GM12872 (cell line): ENCODE data around the gene UBTF.

Experiments
- TF ChIP-seq, protein P1 (sequence below): IDR thresholded peaks from 3 replicates; pipeline ENCODE4 v1.5.1; 2011; ENCODE audit warnings: low read depth, mild to moderate bottlenecking, low read length, moderate library complexity; ENCODE audit not compliant: insufficient read depth

UBTF gene

DNA sequence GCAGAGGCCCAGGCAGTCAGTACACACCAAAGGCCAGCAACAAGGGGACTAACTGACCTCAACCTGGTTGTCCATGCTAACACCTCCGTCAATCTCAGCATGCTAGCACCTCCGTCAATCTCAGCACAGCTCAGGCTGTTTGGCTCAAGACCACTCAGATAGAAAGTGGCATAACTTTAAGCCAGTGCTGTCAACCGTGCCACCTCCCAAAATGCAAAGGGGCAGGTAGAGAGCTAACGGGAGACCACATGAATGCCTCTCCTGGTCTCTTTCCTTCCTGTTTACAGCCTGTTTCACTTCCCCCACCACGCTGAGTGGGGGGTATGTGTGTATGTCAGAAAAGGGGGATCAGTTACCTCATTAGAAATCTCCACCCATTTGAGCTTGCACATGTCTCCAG lies 3.3 kb downstream of the UBTF start:
- TF ChIP-seq, protein P1, sequence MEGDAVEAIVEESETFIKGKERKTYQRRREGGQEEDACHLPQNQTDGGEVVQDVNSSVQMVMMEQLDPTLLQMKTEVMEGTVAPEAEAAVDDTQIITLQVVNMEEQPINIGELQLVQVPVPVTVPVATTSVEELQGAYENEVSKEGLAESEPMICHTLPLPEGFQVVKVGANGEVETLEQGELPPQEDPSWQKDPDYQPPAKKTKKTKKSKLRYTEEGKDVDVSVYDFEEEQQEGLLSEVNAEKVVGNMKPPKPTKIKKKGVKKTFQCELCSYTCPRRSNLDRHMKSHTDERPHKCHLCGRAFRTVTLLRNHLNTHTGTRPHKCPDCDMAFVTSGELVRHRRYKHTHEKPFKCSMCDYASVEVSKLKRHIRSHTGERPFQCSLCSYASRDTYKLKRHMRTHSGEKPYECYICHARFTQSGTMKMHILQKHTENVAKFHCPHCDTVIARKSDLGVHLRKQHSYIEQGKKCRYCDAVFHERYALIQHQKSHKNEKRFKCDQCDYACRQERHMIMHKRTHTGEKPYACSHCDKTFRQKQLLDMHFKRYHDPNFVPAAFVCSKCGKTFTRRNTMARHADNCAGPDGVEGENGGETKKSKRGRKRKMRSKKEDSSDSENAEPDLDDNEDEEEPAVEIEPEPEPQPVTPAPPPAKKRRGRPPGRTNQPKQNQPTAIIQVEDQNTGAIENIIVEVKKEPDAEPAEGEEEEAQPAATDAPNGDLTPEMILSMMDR, result no peak

DNA sequence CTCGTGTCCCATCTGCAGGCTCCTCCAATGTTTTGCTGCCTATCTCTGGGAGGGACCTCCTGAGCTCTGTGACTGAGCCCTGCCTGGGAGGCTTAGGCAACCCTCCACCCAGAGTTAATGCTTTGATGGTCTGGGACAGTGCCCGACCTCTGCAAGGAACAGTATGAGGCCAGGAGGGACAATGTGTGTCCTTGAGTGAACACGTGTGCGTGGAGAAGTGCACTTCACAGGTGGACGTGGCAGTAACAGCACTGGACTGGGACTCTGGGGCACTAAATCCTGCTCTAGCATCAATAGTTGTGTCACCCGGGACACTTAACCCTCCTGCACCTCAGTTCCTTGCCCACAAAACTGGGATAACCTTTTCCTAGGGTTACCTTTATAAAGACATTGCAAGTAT lies 4.6 kb downstream of the UBTF start:
- TF ChIP-seq, protein P1, result no peak

DNA sequence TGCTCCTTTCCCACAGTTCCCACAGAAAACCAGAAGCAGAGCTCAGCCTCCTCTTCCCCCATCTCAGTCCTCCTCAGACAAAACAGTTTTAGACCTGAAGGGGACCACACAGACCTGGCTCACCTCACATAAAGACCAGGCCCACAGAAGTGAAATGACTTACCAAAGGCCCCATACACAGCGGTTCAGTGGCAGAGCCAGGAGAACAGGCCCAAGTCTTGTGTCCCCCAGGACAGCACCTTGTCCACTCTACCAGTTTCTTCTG lies 5.3 kb downstream of the UBTF start:
- TF ChIP-seq, protein P1, result no peak

DNA sequence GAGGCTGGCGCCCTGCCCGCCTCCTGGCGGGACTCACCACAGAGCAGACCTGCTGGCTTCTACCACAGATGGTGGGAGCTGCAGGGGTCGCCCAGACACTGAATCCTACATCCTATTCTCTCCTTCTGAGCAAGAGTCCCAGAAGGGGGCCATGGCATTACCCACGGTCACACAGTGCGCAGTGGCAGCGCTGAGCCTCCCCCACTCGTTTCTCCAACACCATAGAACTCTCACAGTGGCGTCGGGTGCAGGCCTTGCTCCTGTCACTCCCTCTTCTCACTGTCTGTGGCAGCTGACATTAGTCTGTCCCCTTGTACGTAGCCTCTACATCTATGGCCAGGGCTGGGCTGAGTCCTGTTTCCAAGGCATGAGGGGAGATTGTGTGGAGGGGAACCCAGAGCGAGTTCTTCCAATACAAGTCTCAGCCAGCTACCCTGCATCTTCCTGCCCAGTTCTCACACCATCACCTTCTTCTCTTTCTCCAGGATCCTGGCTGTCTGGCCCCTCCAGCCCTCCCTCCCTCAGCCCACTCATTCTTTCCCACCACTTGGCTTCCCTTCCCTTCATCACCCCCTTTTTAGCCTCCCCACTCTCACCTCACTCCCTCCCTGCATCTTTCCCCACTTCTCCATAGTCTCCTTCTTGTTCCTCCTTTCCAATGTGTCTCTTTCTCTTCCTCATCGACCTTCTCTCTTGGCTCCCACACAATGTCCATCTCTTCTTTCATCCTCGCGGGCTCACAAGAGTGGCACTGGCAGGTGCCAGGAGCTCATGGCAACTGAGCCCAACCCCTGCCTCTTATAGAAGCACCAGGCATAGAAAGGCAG lies 5.9 kb downstream of the UBTF start:
- TF ChIP-seq, protein P1, result no peak

DNA sequence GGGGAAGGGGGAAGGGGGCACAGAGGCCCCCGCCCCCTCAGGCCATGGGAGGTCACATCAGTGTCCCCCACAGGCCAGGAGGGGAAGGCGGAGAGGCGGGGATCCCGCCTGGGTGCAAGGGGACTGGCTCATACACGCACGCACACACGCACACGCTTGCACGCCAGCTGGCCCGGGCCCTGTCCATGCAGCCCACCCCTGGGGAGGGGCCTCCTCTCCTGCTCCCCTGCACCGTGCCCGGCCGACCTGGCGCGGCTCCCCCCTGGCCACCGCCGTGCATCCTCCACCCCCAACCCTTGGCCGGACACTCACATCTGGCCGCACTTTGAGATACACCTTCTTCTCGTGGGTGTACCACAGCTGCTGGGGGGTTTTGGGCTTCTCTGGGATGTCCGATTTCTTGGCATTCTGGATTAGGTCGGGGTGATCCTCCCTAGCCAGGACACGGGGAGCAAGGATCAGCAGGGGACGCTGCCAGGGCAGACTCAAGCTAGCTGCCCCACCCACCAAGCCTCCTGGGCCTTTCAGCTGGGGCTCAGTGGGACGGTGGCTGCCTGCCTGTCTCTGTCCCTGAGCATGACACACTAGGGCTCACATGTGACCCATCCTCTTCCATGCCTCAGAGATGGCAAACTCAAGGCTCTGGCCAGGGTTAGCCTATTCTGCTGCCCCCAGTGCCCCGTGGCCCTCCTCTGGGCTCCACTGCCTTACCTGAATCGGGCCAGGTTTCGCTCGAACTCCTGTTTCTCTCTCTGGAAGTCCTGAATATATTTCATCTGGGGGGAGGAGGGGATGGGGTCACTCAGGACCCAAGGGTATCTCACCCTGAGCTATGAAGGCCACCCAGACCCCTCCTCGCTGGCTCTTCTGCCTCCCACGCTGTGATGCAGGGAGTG lies 6.7 kb downstream of the UBTF start:
- TF ChIP-seq, protein P1, result no peak

DNA sequence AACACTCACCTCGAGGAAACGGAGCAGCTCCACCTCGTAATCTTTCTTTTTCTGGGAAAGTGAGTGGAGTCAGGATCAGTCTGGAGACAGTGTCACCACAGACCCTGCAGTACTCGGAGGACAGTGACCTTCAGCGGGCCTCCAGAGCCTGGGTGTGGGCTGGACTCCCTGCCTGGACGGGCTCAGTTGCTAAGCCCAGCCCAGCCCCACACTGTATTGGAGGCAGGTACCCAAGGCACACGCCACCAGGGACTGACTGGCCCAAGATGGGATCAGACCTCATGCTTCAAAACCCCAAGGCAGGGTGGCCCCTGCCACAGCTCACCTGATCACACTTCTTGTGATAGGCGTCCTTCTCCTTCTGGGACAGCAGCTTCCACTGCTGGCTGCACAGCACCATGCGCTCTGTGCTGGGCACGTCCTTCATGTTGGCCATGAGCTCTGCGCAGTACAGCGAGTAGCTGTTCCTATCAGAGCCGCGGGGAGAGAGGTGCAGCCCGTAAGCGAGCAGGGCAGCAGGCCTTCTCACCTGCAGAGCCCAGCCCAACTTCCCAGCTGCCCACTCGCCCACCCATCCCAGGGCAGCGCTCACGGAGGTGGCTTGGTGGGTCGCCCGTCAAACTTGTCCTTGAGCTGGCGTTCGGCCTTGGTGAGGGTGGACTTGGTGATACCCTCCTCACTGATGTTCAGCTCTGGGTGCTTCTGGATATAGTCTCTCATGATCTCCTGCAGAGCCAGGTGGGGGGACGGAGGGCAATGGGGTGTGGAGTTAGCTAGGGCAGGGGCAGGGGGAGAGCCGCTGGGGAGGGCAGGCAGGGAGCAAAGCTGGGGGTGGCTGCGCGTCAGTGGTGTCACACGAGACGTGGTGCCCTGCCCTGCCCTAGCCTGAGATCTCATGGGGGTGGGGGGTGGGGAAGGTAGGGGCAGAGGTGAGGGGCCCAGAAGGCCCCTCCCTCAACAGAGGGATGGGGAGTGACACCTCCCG lies 7.9 kb downstream of the UBTF start:
- TF ChIP-seq, protein P1, result no peak
